HUDEP-2 (cell line): ENCODE results near the gene TNNT2.
A peak's percentile ranks its signal among the peaks of the same experiment; 100 is the strongest.

Experiments
- DNase-seq, 76 experiments: peaks; one replicate each; lab custom pipeline; 2025; ENCODE audit not compliant: unreplicated experiment in 76 of 76; lab: John Stamatoyannopoulos, UW

TNNT2 gene

GRCh38 chr1:201404055-201404454, 26.6 kb upstream of the TNNT2 start:
- DNase-seq: no peak

- no peak for DNase-seq
Observed at GRCh38 chr1:201403359-201403758, 25.9 kb upstream of the TNNT2 start.

- no peak for DNase-seq
Observed at GRCh38 chr1:201401700-201402099, 24.2 kb upstream of the TNNT2 start.

GRCh38 chr1:201400852-201401230, 23.4 kb upstream of the TNNT2 start:
- no peak for DNase-seq

- DNase-seq: no peak
Observed at GRCh38 chr1:201400212-201400851, 22.9 kb upstream of the TNNT2 start.

- DNase-seq: no peak
Observed at GRCh38 chr1:201399352-201400126, 22.1 kb upstream of the TNNT2 start.

- no peak for DNase-seq
Observed at GRCh38 chr1:201399018-201399351, 21.5 kb upstream of the TNNT2 start, which contains the start of gene LAD1. Gene LAD1 (minus strand): TSS chr1:201399324. CDS start chr1:201399306, 18 bp downstream.

- DNase-seq: no peak
Observed at GRCh38 chr1:201397675-201398074, 20.2 kb upstream of the TNNT2 start.

- no peak for DNase-seq
Observed at GRCh38 chr1:201396861-201397464, 19.5 kb upstream of the TNNT2 start.

- DNase-seq: no peak
Observed at GRCh38 chr1:201395936-201396335, 18.5 kb upstream of the TNNT2 start.

GRCh38 chr1:201394591-201394990, 17.1 kb upstream of the TNNT2 start:
- DNase-seq: no peak

- no peak for DNase-seq
Observed at GRCh38 chr1:201393076-201393475, 15.6 kb upstream of the TNNT2 start.

GRCh38 chr1:201391651-201392511, 14.4 kb upstream of the TNNT2 start:
- no peak for DNase-seq

GRCh38 chr1:201391225-201391624, 13.7 kb upstream of the TNNT2 start:
- no peak for DNase-seq

GRCh38 chr1:201389051-201389450, 11.6 kb upstream of the TNNT2 start:
- DNase-seq: no peak

GRCh38 chr1:201386208-201386607, 8.7 kb upstream of the TNNT2 start:
- no peak for DNase-seq

GRCh38 chr1:201385299-201385891, 7.9 kb upstream of the TNNT2 start:
- peak in 33 of 76 experiments; percentile 2 to 57 (median 21) for DNase-seq

- DNase-seq: no peak
Observed at GRCh38 chr1:201384406-201384782, 6.9 kb upstream of the TNNT2 start.

GRCh38 chr1:201383647-201384405, 6.3 kb upstream of the TNNT2 start:
- no peak for DNase-seq

- no peak for DNase-seq
Observed at GRCh38 chr1:201381130-201381529, 3.6 kb upstream of the TNNT2 start.
